Measurements from ENCODE around the gene KIF5A. TPM values are rescaled to one million over a fixed set of nuclear protein-coding genes. Genes with fewer than 3 reads are reported as not detected.

Gene KIF5A
- 0.19 to 0.48 TPM (median 0.29 TPM) in 5 replicates for total RNA-seq (2022; extraction: Qiagen RNA extraction; ENCODE audit: low read depth)

DNA sequence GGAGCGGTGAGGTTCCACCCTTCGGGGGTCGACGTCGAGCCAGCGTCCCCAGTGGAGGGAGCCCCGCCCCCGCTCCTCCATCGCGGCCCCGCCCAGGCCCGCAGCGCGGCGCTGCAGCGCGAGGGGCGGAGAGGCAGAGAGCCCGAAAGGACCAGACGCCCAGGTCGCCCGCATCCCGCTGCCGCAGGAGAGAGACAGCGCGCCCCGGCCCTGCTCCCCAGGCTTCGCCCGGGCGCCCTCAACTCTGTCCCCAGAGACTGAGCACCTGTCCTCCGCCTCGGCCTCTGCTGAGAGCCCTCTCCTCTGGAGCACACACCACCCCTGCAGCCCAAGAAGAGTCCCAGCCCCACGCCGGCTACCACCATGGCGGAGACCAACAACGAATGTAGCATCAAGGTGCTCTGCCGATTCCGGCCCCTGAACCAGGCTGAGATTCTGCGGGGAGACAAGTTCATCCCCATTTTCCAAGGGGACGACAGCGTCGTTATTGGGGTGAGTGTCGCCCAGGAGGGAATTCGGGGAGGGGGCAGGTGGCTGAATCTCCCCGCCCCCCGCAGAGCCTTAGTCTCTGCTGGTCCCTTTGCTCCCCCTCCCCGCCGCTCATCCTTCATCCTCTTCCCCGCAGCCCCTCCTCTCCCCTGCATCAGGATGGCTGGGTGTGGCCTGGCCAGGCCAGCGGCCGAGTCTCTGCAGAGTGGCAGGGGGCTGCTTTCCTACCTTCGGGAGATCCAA lies at the start of gene KIF5A:
KIF5A (plus strand) TSS at position 136 of the 732 bp plus-strand sequence; CDS start at position 364, 228 bp downstream.

DNA sequence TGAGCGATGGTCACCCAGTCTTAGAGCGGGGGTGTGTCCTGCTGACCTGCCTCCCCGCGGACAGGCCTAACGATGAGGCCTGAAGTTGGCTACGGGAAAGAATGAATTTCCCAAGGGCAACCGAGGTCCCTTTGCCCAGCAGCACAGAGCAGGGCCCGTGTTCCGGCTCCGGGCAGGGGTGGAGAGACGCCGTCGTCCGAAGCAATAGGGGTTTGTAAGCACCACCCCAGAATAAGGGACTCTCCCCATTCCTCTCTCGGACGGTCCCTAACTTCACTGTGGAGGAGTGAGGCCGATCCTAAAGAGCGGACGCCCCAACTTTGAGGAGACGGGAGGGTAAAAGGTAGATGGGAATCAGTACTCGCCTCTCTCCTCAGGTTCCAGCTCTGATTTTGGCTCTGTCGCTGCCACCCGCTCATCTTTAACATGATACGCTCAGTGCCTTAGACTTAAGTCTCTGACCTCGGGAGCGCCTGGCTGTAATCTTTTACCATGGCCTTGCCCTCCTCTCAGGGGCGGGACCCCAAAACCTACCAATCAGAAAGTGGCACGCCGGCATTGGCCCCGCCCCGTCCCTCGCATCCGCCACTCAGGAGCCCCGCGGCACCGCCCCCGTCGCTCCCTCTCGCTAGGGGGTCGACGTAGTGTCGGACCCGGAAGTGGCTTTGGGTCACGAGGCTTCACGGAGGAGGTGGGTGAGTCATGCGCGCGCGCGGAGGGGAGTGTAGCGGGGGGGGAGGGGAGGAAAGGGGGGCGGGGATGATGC lies 29.6 kb upstream of the KIF5A start, which contains the start of gene DDIT3:
DDIT3 (minus strand) TSS at position 462 of the 766 bp plus-strand sequence. CDS start 3,108 bp downstream, outside the sequence.

DNA sequence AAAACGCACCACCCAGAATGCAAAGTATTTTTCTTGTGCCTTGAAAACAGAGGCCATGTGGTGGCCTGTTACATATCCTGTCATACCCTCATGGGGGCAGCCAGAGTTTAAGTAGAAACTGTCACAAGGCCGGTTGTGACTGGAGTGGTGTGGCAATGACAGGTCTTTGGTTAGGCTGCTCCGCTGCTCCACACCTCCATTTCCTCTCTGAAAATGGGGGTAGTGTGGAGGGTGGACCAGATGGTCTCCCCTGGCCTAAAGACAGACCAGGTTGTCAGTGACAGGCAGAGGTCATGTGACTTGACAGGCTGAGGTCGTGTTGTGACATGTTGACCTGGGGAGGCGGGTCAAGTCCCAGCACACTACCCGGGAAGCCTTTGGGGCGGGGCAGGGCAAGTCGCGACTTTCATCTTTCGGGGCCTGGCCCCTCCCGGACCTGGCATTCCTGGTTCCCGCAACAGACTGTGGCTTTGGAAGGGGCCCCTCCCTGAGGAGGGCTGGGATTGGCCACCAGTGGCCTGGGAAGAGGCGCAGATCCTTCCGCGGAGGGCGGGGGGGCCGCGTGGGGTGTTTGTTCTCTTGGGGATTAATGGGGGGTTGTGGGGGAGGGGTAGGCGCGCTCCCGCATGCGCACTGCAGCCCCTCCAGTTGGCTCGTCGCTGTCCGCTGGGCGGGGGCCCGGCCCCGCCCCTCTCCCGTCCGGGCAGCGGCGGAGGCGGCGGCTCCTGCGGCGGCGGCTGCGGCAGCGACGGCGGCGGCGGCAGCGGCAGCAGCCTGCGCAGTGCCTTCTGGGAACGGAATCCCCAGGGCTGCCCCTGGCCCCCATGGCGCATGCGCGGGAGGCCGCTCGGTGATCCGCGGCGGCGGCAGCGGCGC lies 27.6 kb upstream of the KIF5A start, which contains the start of gene MBD6:
MBD6 (plus strand) TSS at position 814 of the 876 bp plus-strand sequence. CDS start 1,480 bp downstream, outside the sequence.

DNA sequence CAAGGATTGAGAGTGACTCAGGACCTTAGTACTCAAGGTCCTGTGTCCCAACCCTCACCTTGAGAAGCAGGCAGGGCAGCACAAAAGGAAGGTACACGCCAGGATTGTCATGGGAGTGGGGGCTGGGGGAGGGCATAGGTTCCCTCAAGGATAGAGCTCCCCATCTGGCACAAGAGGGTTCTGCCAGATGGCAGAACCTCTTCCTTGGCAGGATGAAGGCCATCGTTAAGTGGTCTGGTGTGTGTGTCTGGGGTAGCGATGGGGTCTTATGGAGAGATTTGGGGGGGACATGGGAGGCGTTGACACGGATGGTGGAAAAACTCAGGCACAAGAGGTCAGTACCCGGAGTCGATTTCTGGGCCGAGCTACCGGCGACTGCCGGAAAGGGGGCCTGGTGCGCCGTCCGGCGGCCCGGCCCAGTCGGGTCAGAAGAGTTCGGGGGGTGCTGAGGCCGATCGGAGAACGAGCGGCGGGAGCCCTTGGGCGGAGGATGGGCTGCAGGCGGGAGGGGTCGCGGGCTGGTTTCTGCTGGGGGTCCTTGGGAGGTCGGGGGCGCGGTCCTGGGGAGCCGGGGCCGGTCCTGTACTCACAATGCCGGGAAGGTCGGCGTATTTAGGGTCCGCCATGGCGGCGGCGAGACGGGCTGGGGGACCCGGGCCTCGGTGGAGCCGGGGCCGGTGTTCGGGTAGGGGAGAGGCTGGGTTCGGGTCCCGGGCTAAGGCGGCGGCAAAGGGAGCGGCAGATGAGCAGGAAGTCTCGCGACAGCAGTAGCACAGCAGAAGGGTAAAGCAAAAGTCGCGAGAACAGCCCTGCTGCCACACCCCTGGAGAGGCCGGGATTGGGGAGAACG lies 3.2 kb upstream of the KIF5A start, which contains the start of gene DCTN2:
DCTN2 (minus strand) TSS at position 755 of the 850 bp plus-strand sequence; CDS start at position 626, 129 bp downstream.

DNA sequence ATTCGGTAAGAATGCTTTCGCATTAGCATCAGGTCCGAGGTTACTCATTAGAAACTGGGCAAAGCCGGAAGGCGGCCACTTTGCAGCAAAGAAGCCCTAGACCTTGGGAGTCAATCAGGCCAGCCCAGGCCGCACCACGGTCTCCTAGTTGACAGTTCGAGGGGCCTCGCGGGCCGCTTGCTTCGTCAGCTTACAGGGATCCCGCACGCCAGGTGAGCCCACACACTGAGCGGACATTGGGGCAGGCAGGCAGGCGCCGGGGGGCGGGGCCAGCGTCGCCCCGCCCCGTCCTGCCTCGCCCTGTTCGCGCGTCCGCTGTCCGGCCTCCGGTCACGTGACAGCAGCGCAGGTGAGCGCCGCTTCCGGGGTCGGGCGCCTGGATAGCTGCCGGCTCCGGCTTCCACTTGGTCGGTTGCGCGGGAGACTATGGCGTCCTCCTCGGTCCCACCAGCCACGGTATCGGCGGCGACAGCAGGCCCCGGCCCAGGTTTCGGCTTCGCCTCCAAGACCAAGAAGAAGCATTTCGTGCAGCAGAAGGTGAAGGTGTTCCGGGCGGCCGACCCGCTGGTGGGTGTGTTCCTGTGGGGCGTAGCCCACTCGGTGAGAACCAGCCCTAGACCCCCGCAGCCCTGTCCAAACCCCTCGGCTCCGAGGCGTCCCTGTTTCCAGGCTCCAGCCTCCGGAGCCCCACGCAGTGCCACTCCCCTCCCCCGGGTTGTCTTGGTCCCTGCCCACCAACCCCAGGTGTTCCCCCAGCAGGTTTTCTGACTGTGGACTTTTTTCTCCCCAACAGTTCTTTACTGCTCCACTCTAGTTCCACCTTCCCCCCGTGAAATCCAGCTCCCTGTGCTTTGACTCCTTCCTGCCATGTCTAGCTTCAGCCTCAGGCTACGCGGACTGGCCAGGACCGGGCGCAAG lies 41.3 kb downstream of the KIF5A start, which contains the start of gene PIP4K2C:
PIP4K2C (plus strand) TSS at position 329 of the 918 bp plus-strand sequence; CDS start at position 427, 98 bp downstream.

DNA sequence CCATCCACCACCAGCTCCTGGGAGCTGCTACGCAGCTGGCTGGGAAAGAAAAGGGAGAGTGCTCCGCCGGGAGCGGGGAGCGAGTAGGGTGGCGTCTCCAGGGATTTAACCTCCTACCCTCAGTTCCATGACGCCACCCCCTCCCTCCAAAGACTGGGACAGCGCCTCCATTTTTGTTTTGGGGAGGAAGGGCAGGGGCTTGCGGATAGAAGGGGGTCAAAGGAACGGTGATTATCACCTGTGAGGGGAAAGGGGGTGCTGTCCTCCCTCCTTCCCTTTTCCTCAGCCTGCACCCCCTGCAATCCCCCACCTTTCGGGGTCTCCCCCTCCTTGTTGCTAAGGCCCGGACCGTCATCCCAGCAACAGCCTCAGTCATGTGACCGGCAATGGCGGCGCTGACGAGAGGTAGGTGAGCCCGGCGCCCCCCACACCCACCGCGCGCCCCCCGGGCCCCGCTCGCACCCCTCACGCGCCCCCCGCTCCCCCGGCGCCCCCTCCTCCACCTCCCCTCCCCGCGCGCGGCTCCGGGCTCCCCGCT lies 54.7 kb downstream of the KIF5A start, which contains the start of gene DTX3:
DTX3 (plus strand) TSS at position 371 of the 538 bp plus-strand sequence. CDS start 1,694 bp downstream, outside the sequence.

DNA sequence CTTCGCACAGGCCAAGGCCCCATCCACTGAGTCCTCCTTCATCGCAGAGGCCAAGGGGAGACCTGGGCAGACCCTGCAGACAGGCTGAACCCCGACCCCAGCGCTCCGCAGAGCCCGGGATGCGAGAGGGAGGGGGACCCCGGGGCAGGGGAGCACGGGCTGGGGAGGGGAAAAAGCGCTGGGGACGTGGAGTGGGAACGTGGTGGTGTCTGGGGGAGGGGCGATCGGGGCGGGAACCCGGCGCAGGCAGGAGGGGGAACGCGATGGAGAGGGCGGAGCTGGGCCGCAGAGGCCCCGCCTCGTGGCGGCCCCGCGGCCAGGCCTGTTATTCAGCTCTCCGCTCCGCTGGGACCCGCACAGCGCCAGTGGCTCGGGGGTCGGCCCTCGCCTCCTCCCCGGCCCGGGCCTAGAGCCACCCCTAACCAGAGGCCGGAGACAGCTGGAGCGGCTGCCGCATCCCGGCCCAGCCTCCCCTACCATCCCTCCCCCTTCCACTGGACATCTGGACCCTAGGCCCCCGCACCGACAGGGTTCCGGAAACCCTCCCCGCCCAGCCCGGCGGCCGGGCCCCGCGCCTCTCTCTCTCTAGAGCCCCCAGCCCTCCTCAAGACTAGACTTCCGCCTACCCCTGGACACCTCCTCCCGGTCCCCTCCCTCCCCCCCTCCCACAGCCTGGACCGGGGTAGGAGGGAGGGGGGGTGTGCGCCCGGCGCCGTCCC lies 61.4 kb downstream of the KIF5A start, which contains the start of gene ARHGEF25:
ARHGEF25 (plus strand) TSS at position 328 of the 719 bp plus-strand sequence. CDS start 460 bp downstream, outside the sequence.

DNA sequence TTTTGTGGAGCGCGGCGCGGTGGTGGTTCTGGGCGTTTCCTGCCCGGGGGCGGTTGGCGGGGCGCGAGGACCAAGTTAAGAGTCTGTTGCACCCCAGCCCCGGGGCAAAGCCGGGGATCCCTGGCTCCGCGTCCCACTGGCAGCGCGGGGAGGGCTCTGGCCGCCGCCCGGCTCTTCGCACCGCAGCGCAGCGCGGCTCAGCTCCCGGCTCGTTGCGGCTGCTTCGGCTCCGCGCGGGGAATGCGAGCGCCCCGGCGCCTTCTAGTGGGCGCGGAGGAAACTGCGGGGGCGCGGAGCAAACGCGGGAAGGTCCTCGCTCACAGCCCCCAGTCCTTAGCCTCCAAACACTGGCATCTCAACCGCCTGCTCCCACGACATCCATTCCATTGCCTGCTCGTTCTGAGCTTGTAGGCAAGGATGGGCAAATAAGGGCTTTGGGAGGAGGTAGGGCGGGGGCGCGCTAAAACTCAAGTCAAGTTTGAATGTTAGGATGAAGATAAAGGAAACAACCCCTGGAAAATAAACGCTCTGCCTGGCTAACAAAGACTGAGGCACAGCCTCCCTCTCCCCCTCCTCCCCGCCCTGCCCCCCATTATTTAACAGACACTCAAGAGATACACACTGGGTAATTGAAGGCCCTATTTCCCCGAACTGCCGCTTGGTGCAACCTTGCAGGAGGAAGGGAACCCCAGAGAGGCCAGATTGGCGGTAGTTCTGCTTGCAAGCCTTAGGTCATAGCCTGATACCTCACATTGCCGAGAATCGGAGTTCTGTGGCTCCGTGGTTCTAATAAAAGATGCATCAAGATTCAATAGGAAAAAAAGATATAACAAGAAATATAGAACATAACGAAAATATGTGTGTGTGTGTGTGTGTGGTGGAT lies 83.4 kb downstream of the KIF5A start, which contains the start of gene B4GALNT1:
B4GALNT1 (minus strand) TSS at position 244 of the 883 bp plus-strand sequence. CDS start 1,069 bp downstream, outside the sequence.

Other genes with a start within 250 kb of the KIF5A start
- 7.3 to 10.5 TPM (median 9.5 TPM) in 5 replicates for gene R3HDM2, start 119.0 kb upstream of the KIF5A start, total RNA-seq (2022; extraction: Qiagen RNA extraction; ENCODE audit: low read depth)
- not detected in 5 replicates for gene INHBC, start 115.3 kb upstream of the KIF5A start, total RNA-seq (2022; extraction: Qiagen RNA extraction; ENCODE audit: low read depth)
- 0.11 to 0.17 TPM (median 0.13 TPM) in 4 of 5 replicates, not detected in the other for gene INHBE, start 94.7 kb upstream of the KIF5A start, total RNA-seq (2022; extraction: Qiagen RNA extraction; ENCODE audit: low read depth)
- gene GLI1, start 90.3 kb upstream of the KIF5A start, total RNA-seq (2022; extraction: Qiagen RNA extraction; ENCODE audit: low read depth), result 4.9 to 8.1 TPM (median 6.6 TPM) in 5 replicates
- gene ARHGAP9, start 70.2 kb upstream of the KIF5A start, total RNA-seq (2022; extraction: Qiagen RNA extraction; ENCODE audit: low read depth), result 0.24 to 0.94 TPM (median 0.82 TPM) in 5 replicates
- 122 to 274 TPM (median 144 TPM) in 5 replicates for gene MARS1, start 62.0 kb upstream of the KIF5A start, total RNA-seq (2022; extraction: Qiagen RNA extraction; ENCODE audit: low read depth)
- gene DDIT3, start 29.5 kb upstream of the KIF5A start, total RNA-seq (2022; extraction: Qiagen RNA extraction; ENCODE audit: low read depth), result 24.1 to 32.1 TPM (median 29.9 TPM) in 5 replicates
- gene MBD6, start 27.2 kb upstream of the KIF5A start, total RNA-seq (2022; extraction: Qiagen RNA extraction; ENCODE audit: low read depth), result 17.2 to 28.7 TPM (median 25.5 TPM) in 5 replicates
- 105 to 158 TPM (median 121 TPM) in 5 replicates for gene DCTN2, start 2.9 kb upstream of the KIF5A start, total RNA-seq (2022; extraction: Qiagen RNA extraction; ENCODE audit: low read depth)
- 40.5 to 45.1 TPM (median 43.9 TPM) in 5 replicates for gene PIP4K2C, start 41.1 kb downstream of the KIF5A start, total RNA-seq (2022; extraction: Qiagen RNA extraction; ENCODE audit: low read depth)
- 16.4 to 18.8 TPM (median 18.7 TPM) in 5 replicates for gene DTX3, start 54.8 kb downstream of the KIF5A start, total RNA-seq (2022; extraction: Qiagen RNA extraction; ENCODE audit: low read depth)
- 4.2 to 6.2 TPM (median 5.7 TPM) in 5 replicates for gene ARHGEF25, start 61.4 kb downstream of the KIF5A start, total RNA-seq (2022; extraction: Qiagen RNA extraction; ENCODE audit: low read depth)
- gene B4GALNT1, start 83.2 kb downstream of the KIF5A start, total RNA-seq (2022; extraction: Qiagen RNA extraction; ENCODE audit: low read depth), result 34.5 to 48.1 TPM (median 42.6 TPM) in 5 replicates
- 110 to 118 TPM (median 113 TPM) in 5 replicates for gene OS9, start 144.1 kb downstream of the KIF5A start, total RNA-seq (2022; extraction: Qiagen RNA extraction; ENCODE audit: low read depth)
- gene AGAP2, start 188.7 kb downstream of the KIF5A start, total RNA-seq (2022; extraction: Qiagen RNA extraction; ENCODE audit: low read depth), result 0.03 to 0.16 TPM (median 0.14 TPM) in 4 of 5 replicates, not detected in the other
- 15.5 to 19.6 TPM (median 17.2 TPM) in 5 replicates for gene TSPAN31, start 195.0 kb downstream of the KIF5A start, total RNA-seq (2022; extraction: Qiagen RNA extraction; ENCODE audit: low read depth)
- gene CDK4, start 202.3 kb downstream of the KIF5A start, total RNA-seq (2022; extraction: Qiagen RNA extraction; ENCODE audit: low read depth), result 237 to 291 TPM (median 246 TPM) in 5 replicates
- gene MARCHF9, start 205.1 kb downstream of the KIF5A start, total RNA-seq (2022; extraction: Qiagen RNA extraction; ENCODE audit: low read depth), result 5.5 to 7.7 TPM (median 6.9 TPM) in 5 replicates
- gene CYP27B1, start 217.0 kb downstream of the KIF5A start, total RNA-seq (2022; extraction: Qiagen RNA extraction; ENCODE audit: low read depth), result 1.7 to 2.4 TPM (median 2.2 TPM) in 5 replicates
- gene METTL1, start 222.1 kb downstream of the KIF5A start, total RNA-seq (2022; extraction: Qiagen RNA extraction; ENCODE audit: low read depth), result 47.0 to 58.3 TPM (median 51.6 TPM) in 5 replicates
- 4.8 to 6.8 TPM (median 5.0 TPM) in 5 replicates for gene EEF1AKMT3, start 222.6 kb downstream of the KIF5A start, total RNA-seq (2022; extraction: Qiagen RNA extraction; ENCODE audit: low read depth)
- 64.0 to 86.3 TPM (median 72.3 TPM) in 5 replicates for gene TSFM, start 232.7 kb downstream of the KIF5A start, total RNA-seq (2022; extraction: Qiagen RNA extraction; ENCODE audit: low read depth)

Measured in A549 treated with GW870086 at 1 μM for 4 hours (cell line).